GM21825 (cell line): ENCODE measurements around the gene DNAH1.

Source experiments
- ATAC-seq: cut with Tn5 transposase; IDR thresholded peaks from one replicate; pipeline ENCODE4 v1.9.1; 2021; ENCODE audit warnings: mild to moderate bottlenecking, moderate library complexity; ENCODE audit not compliant: unreplicated experiment

DNAH1 gene

DNA sequence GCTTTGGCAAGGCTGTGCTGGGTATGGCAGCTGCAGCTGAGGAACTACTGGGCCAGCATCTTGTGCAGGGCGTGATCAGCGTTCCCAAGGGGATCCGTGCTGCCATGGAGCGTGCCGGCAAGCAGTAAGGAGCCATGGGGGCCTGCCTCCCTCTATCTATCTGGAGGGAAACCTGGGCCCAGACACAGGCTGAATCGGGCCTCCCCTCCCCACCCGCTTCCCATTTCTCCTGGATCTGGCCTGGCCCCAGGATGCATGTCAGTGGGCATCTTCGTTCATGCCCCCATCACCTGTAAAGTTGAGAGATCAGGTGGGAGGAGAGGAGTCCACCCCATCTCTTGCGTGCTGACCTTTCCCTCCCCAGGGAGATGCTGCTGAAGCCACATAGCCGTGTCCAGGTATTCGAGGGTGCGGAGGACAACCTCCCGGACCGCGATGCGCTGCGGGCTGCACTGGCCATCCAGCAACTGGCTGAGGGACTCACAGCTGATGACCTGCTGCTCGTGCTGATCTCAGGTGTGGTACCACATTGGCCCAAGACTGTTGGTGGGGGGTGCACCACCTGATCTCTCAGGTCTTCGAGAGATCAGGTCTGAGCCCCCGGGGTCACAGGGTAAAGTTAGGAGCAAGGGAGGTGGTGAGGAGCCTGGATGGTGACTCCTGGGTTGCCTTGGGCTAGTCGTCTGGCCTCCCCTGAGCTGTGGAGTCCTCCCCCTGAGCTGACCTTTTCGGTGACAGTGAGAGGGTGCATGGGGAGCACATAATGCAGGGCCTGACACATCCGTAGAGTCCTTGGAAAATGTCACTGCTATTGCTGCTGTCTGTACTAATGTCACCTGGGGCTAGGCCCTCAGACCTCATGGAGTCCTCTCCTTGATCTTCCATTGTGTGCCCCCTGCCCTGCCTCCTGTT is 25.3 kb upstream of the DNAH1 start:
- ATAC-seq = no peak

- ATAC-seq = no peak
Measured at GRCh38 chr3:52291508-52292181, 24.5 kb upstream of the DNAH1 start.

DNA sequence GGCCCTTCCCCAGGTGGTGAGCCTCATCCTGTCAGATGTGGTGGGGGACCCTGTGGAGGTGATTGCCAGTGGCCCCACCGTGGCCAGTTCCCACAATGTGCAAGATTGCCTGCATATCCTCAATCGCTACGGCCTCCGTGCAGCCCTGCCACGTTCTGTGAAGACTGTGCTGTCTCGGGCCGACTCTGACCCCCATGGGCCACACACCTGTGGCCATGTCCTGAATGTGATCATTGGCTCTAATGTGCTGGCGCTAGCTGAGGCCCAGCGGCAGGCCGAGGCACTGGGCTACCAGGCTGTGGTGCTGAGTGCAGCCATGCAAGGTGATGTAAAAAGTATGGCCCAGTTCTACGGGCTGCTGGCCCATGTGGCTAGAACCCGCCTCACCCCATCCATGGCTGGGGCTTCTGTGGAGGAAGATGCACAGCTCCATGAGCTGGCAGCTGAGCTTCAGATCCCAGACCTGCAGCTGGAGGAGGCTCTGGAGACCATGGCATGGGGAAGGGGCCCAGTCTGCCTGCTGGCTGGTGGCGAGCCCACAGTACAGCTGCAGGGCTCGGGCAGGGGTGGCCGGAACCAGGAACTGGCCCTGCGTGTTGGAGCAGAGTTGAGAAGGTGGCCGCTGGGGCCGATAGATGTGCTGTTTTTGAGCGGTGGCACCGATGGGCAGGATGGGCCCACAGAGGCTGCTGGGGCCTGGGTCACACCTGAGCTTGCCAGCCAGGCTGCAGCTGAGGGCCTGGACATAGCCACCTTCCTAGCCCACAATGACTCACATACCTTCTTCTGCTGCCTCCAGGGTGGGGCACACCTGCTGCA is 23.7 kb upstream of the DNAH1 start:
- ATAC-seq = no peak

GRCh38 chr3:52293491-52294319 is 22.4 kb upstream of the DNAH1 start:
- no peak for ATAC-seq

DNA sequence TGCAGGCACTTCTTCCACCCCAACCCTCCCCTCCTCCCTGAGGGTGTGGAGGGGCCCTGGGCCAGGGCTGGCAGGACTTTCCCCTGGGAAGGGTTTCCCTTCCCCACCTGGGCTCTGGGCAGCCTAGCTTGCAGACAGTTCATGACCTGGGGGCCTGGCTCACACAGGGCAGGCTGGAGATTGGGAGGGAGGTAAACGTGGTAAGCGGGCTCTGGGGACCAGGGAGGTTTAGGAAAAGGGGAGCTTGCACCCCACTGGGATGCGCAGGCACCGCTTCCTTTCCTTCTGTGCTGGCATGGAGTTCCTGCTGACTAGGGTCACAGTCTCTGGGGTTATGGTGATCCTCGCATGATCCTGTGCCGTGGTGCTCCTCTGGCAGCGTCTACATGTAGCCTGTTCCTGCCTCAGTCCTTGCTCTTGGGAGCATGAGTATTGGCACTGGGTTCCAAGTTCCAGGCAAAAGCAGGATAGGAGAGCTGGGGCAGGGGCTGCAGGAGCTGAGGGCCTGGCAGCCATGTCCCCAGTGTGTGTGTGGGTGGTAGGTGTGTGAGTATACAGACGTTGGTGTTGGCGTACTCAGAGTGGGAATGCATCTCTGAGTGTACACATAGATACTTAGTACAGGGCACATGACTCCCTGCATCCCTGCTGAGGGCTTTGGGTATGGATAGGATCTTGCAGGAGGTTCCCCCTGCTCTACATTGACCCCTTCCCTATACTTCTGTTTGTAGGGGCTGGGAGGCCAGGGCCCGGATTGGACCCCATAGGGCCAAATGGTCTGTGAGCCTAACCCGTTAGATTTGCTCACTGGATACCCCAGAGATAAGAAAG is 21.6 kb upstream of the DNAH1 start:
- no peak for ATAC-seq

DNA sequence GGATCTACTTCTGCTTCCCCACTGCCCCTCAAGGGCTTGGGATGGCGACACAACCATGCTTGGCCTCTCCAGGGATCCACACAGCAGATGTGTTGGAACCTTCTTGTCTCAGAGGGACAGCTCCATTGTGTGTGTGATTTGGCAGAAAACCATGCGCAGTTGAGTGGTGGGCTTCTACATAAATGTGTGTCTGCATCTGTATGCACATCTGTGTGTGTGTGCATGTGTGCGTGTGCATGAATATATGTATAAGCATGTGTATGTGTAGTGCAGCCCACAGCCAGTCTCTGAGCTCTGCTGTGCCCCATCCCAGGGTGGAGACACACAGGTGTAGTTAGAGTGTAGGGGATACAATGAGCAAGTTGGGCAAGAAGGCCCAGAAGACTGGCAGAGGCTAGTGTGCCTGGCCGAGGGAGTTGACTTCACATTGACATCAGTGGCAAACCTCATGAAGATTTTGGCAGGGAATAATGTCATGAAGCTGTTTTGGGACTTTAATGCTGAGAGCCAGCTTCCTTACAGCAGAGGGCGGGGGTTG is 20.4 kb upstream of the DNAH1 start:
- no peak for ATAC-seq

- no peak for ATAC-seq
Measured at GRCh38 chr3:52297242-52298148, 18.6 kb upstream of the DNAH1 start.

GRCh38 chr3:52298149-52299098 is 17.7 kb upstream of the DNAH1 start:
- ATAC-seq = no peak

DNA sequence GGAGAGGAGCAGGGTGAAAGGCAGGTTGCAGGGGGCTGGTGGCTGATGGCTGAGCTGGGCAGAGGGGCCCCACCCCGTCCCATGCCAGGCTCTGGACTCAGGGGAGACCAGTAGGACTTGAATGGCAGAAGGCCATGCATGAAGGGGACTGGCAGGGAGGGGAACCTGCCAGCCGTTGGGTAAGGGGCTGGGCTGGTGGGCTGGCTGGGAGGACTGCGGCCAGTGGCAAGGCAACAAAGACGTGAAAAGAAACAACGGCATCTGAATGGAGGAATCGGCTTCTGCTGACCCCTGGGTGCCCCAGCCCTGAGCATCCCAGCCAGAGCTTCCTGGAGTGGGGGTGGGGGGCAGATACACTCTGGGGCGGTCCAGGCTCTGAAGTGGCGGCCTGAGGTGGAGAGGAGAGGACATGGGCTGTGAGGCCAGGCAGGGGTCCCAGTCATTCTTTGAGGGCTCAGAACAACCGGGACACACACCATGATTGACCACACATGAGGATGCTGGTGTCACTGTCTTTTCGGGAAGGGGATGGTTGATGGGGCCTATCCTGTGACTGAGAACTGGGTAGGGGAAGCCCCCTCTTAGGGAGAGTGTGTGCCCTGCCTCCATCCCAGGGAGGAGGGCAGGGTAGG is 16.8 kb upstream of the DNAH1 start:
- ATAC-seq = no peak

DNA sequence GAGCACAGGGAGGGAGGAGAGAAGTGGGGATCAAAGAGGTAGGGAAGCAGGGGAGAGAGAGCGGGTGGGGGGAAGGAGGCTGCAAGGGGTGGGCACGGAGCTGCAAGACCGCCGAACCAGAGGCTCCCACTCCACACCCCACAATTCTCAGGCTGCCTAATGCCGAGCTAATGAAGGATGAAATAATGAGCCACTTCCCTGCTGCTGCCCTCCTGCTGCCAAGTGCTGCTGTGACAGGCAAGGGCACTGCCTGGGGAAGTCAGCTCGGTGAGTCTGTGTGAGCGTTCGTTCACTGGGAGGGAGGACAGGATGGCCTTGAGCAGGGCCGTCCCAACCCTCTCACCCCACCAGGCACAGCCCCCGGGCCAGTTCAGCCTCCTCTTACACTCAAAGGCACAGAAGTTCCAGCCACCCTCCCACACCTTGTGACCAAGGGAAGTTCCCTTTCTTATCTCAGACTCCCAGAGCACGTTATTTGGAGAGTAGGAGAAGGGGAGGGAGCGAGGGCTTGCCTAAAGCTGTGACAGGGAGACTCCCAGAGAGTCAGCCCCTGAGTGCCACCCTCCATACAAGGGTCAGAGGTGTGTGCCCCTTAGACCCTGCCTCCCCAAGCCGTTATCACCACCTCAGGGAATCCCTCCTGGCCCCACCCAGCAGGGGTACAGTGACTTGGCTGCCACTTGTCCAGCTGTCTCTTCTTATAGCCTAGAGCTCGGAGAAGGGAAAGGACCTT is 16.1 kb upstream of the DNAH1 start:
- no peak for ATAC-seq

DNA sequence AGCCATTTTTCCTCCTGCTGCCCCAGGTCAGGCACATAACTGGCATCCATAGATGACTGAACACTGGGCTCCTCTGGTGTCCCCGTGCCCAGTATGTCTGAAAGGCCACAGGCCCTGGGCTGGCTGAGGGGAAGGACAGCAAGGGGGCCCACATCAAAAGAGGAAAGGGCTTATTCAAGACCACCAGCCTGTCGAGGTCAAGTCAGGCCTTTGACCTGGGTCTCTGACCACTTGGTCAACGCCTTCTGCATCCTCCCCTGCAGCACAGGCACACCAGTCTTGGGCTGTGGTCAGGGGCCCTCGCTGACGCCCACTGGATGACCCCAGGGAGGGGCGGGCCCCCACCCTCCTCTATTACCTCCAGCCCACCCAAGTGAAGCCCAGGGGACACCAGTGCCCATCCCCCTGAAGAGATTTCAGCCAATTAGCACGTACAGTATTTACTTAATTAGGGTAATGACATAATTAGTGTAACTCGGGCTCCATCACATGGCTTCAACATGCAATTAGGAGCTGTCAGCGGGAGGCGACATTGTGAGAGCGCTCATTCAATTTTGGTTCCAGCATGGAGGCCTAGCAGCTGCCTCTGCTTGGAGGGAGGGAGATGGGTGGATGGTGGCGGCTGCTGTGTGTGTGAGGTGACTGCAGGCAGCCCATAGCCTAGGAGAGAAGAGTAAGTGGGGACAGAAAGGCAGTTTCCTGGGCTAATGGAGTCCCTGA is 13.5 kb upstream of the DNAH1 start:
- no peak for ATAC-seq

DNA sequence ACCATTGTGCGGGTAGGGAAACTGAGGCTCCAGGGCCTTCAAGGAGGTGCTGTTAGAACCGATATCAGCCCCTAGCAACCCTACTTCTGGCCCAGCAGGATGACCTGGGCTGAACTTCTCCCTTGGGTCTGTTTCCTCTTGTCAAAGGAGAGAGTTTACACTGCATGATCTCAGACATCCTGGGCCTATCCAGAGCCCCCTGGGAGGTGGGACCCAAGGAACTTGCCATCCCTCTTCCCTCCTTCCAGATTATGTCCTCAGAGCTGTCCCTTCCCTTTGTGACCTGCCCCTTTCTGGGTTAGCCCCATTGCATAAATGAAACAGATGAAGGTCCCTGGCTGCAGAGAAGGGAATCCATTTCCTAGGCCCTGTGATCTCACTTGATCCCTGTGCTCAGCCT is 12.3 kb upstream of the DNAH1 start:
- ATAC-seq = no peak

DNA sequence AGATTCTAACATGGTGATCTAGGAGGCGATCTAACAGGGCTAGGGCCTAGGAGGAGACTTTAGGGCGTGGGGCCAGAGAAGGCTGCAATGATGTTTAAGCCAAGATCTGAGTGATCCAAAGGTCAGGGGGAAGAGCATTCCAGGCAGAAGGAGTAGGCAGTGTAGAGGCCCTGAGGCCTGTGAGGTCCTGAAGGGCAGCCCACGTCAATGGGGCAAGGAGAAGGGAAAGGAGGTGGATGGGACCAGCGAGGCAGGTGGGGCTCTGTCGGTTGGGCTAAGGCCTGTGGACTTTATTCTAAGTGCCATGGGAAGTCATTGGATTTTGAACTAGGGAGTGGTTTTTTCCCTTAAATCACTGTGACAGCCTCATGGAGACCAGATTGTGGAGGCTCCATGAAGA is 10.2 kb upstream of the DNAH1 start:
- no peak for ATAC-seq

GRCh38 chr3:52306978-52307377 is 9.1 kb upstream of the DNAH1 start:
- ATAC-seq = no peak

- no peak for ATAC-seq
Measured at GRCh38 chr3:52308308-52308707, 7.8 kb upstream of the DNAH1 start.
